ENCODE results near the gene PHYHD1. TPM values are rescaled to one million over a fixed set of nuclear protein-coding genes. Genes with fewer than 3 reads are reported as not detected.
A peak's percentile ranks its signal among the peaks of the same experiment; 100 is the strongest.
"Not testable (repeated sequence)": the region's sequence is repeated elsewhere in the genome, so short reads cannot be mapped to it uniquely, and the experiment has no call there.

PHYHD1 gene
- total RNA-seq, 1 donor from 2014 or later: 0.68 TPM

DNA sequence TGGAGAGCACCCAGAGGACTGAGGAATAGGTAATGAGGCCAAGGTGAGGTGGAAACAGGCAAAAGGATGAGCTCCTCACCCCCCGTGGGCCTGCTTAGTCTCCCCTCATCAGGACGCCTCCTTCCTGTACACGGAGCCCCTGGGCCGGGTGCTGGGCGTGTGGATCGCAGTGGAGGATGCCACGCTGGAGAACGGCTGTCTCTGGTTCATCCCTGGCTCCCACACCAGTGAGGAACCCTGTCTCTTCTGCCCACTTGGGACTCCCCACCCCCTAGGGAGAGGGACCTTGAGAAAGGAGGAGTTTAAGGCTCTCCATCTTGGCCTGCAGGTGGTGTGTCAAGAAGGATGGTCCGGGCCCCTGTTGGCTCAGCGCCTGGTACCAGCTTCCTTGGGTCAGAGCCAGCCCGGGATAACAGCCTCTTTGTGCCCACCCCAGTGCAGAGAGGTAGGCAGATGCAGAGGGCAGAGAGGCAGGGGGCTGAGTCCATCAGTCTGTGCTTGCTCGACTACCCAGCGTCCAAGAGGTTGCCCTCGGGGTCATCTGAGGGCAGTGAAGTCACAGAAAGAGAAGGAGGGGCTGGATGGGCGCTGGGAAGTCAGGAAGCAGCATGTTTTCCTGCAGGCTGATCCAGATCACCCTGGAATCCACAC, 19.6 kb downstream of the PHYHD1 start:
- Mint-ChIP-seq H3K4me3 (ENCODE audit: low read depth) (no peak overlapping the region), H3K27ac (no peak overlapping the region), H3K36me3 (ENCODE audit: low read depth) (peaks cover 6% of the 10 kb centered on the region), H3K27me3 (ENCODE audit: low read depth) (no peaks in the 10 kb centered on the region), H3K4me1 (ENCODE audit: low read depth) (no peaks in the 10 kb centered on the region), H3K9me3 (no peaks in the 10 kb centered on the region)
- intact Hi-C loops (cut with micrococcal nuclease): no loop called here
- DNase-seq (ENCODE audit: low spot score): no peak

DNA sequence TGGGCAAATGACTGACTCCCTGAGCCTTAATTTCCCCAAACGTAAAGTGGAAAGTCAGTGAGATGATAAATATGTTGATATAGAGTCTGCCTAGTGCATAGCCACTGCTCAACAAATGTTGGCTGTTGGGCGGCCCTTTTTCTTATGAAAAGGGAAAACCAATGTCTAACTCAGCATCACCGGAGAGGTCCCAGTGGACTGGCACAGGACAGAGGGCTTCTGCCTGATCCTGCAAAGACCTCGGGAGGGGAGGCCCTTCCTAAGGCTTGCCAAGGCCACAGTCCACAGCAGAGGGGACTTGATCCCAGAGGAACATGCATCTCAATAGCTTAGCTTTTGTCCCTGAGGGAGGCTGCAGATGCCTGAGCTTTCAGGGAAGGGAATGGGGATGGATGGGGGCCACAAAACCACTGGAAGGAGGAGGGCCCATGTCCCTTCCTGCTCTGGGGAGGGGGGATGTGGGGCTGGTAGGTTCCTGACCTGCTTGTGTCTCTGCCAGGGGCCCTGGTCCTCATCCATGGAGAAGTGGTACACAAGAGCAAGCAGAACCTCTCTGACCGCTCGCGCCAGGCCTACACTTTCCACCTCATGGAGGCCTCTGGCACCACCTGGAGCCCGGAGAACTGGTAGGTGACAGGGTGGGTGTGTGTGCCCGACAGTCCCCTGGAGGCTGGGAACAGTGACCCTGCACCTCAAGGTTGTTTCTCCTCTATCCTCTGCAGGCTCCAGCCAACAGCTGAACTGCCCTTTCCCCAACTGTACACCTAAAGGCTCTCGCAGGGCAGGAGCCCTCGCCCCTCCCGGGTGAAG, 20.4 kb downstream of the PHYHD1 start:
- Mint-ChIP-seq H3K9me3 (no peaks in the 10 kb centered on the region), H3K27ac (no peak overlapping the region), H3K4me1 (ENCODE audit: low read depth) (peaks cover 6% of the 10 kb centered on the region), H3K4me3 (ENCODE audit: low read depth) (no peak overlapping the region), H3K27me3 (ENCODE audit: low read depth) (no peaks in the 10 kb centered on the region), H3K36me3 (ENCODE audit: low read depth) (peaks cover 14% of the 10 kb centered on the region)
- intact Hi-C loops (cut with micrococcal nuclease): no loop called here
- DNase-seq (ENCODE audit: low spot score): no peak

DNA sequence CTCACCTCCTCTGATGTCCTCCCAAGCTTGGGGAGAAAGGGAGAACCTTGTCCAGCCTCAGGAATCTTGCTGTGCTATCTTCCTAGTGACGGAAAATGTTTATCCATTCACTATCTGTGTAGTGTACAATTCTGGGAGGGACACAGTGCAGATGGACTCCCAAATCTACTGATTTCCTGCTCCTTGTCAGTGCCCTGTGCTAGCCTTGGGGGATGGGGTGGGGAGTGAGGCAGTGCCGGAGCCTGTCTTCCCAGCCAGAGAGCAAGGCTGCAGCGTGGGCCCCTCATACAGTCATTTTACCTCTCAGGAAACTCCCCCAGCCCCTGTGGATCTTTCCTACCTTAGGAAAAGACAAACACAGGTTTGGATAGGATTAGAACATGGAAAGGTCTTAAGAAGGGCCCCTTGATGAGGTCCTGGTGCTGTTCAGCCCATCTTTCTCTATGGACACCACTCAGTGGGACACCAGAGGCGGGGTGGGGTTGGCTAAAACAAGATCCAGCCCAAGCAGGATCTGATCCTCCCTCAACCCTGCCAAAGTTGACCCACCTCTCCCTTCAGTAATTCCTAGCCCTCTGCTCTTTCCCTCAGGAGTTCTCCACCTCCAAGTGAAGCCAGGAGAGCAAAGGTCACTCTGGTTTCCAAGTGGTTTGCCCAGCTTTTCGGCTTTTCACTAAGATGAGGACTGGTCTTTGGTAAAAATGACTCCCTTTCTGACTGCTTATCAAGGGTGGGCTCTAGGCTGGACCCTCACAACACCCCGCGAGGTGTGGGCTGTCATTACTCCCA, 23.2 kb downstream of the PHYHD1 start:
- intact Hi-C loops (cut with micrococcal nuclease): no loop called here
- Mint-ChIP-seq H3K27me3 (ENCODE audit: low read depth) (no peaks in the 10 kb centered on the region), H3K9me3 (no peaks in the 10 kb centered on the region), H3K4me3 (ENCODE audit: low read depth) (no peak overlapping the region), H3K4me1 (ENCODE audit: low read depth) (peaks cover 17% of the 10 kb centered on the region), H3K27ac (no peak overlapping the region), H3K36me3 (ENCODE audit: low read depth) (peaks cover 31% of the 10 kb centered on the region)
- no peak for DNase-seq (ENCODE audit: low spot score)

DNA sequence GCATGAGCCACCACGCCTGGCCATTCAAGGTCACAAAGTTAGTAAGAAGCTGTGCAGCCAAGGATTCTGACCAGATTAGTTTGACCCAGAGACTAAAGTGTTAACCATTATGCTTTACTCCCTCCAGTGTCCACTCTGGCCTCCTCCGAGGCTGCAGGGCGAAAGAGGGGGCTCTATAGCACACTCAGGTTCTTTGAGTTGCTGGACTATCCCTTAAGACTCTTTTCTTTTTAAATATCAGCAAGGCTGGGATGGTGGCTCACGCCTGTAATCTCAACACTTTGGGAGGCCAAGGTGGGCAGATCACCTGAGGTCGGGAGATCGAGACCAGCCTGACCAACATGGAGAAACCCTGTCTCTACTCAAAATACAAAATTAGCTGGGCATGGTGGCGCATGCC, 24.2 kb downstream of the PHYHD1 start:
- DNase-seq (ENCODE audit: low spot score); H3K27me3 Mint-ChIP-seq (ENCODE audit: low read depth); H3K9me3 Mint-ChIP-seq; H3K27ac Mint-ChIP-seq; H3K4me3 Mint-ChIP-seq (ENCODE audit: low read depth): not testable (repeated sequence)
- Mint-ChIP-seq H3K4me1 (ENCODE audit: low read depth) (peaks cover 17% of the 10 kb centered on the region), H3K36me3 (ENCODE audit: low read depth) (peaks cover 38% of the 10 kb centered on the region)
- intact Hi-C loops (cut with micrococcal nuclease): loop anchor here (5.0 kb wide), 1 partner anchor 623 kb away; the partner anchor contains the start of genes COQ4 and TRUB2

DNA sequence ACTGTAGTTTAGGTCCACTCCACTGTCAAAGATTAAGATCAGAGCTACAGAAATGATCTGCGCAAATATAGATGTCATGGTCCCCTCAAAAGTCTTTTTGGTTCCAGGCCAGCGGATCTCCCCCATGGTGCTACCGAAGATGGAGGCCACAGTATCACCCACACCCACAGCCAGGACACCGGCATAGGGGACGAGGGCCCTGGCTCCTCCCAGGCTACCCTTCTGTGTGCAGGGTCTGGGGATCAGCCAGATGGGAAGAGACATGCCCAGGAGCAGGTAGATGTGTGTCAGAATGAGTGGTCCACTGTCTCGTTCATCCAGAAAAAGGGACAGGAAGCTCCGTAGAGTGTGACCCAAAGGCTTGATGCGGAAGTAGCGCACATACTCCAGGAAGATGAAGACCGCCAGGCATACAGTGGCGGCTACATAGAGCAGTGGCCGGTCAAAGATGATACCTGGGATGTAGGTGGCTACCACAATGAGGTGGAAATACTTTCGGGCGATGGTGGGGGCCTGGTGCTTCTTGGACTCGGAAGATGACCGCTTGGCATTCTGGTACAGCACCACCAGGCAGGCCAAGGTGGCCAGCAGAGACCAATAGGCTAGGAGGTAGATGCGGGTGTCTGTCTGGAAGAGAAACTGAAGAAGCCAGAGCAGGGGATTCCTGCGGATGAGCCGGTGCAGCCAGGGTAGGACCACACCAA, 25.2 kb downstream of the PHYHD1 start:
- H3K9me3 Mint-ChIP-seq: no peaks in the 10 kb centered on the region
- peak overlapping the region; percentile 98 for H3K27ac Mint-ChIP-seq
- peaks cover 18% of the 10 kb centered on the region for H3K4me1 Mint-ChIP-seq (ENCODE audit: low read depth)
- DNase-seq (ENCODE audit: low spot score): no peak
- H3K4me3 Mint-ChIP-seq (ENCODE audit: low read depth): peak overlapping the region; percentile 98
- no peaks in the 10 kb centered on the region for H3K27me3 Mint-ChIP-seq (ENCODE audit: low read depth)
- peaks cover 42% of the 10 kb centered on the region for H3K36me3 Mint-ChIP-seq (ENCODE audit: low read depth)
- intact Hi-C loops (cut with micrococcal nuclease): loop anchor here (2.0 to 5.0 kb wide), 4 partner anchors 43 to 624 kb away; partner anchors contain the start of genes COQ4, MIGA2 and TRUB2

DNA sequence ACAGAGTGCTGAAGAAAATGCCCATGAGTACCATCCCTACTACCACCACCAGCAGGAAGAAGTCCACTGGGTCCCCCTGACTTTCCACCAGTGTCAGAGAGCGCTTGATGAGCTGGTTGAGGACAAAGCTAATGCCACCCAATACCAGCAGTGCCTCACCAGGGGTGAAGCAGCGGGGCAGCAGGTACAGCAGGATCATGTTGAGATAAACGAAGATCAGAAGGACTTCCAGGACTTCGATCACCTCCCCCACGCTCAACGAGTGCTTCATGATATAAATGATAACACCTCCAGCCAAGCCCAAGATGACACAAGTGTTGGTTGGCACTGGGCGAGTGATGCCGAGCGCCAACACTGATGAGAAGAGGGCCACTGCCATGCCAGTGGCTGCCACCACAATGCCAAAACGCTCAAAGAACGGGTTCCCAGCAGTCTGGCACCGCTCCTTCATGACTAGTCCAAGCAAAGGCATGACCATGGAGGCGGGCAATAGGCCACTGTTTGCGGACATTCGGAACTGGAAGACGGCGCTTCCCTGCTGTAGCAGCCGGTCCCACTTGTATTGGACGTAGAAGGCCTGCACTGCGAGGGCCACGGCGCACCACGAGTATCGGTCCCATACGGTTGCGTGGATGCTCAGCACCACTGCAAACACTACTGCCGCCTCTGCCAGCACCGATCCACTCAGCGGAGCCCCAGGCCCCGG, 25.9 kb downstream of the PHYHD1 start:
- peaks cover 18% of the 10 kb centered on the region for H3K4me1 Mint-ChIP-seq (ENCODE audit: low read depth)
- peak; percentile 13 for DNase-seq (ENCODE audit: low spot score)
- no peaks in the 10 kb centered on the region for H3K27me3 Mint-ChIP-seq (ENCODE audit: low read depth)
- no peaks in the 10 kb centered on the region for H3K9me3 Mint-ChIP-seq
- H3K36me3 Mint-ChIP-seq (ENCODE audit: low read depth): peaks cover 49% of the 10 kb centered on the region
- peak overlapping the region; percentile 98 for H3K27ac Mint-ChIP-seq
- peak overlapping the region; percentile 98 for H3K4me3 Mint-ChIP-seq (ENCODE audit: low read depth)
- intact Hi-C loops (cut with micrococcal nuclease): loop anchor here (1.0 to 5.0 kb wide), 5 partner anchors 44 to 624 kb away; partner anchors contain the start of genes COQ4, LRRC8A, MIGA2 and TRUB2

DNA sequence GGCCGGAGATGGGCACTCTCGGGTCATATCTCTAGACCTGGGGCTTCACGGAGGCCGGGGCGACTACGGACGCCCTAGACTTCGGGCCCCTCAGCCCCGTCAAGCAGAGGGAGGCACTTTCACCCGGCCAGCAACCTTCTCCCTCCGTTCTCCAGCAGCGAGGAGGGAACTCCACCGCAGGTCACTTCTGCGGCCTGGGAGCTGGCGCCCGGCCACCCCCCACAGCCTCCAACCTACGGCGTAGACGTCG, 26.4 kb downstream of the PHYHD1 start:
- no peak for DNase-seq (ENCODE audit: low spot score)
- intact Hi-C loops (cut with micrococcal nuclease): loop anchor here (1.0 to 5.0 kb wide), 5 partner anchors 44 to 625 kb away; partner anchors contain the start of genes COQ4, LRRC8A, MIGA2 and TRUB2
- Mint-ChIP-seq H3K27ac (peak overlapping the region; percentile 98), H3K9me3 (no peaks in the 10 kb centered on the region), H3K27me3 (ENCODE audit: low read depth) (no peaks in the 10 kb centered on the region), H3K4me3 (ENCODE audit: low read depth) (peak overlapping the region; percentile 98), H3K36me3 (ENCODE audit: low read depth) (peaks cover 49% of the 10 kb centered on the region), H3K4me1 (ENCODE audit: low read depth) (peaks cover 18% of the 10 kb centered on the region)

DNA sequence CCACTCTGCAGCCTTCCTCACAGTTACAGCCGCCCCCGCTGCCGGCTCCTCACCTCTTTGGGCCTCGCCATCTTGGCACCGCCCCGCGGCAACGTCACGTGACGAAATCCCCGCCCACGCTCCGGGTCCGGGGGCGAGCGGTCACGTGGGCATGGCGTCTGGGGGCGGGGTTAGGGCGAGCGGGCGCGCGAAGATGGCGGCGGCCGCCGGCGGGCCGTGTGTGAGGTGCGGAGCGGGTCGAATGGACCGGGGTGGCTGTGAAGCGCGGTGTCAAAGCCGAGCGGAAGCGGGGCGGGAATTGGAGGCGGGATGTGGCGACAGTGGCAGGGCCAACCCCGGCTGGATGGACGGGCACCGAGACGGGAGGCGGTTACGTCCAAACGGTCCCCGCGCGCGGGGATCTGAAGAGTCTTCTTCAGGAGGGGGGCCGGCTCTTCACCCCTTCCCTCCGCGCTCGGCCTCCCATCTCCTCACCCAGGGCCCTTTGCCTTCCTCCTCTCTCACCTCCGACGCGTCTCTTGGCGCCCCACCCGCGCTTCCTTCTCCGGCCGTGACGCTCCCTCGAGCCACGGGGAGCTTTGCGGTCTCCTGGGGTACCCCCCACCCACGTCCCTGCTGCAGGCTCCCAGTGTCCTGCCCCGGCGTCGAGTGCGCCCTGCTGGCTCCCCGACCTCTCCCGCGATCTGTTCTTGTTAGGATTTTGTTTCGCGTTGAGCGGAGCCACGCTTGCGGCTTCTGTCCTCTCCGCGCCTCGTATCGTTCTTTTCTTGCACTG, 26.9 kb downstream of the PHYHD1 start, which contains the start of the genes DOLK and NUP188:
Gene DOLK, minus strand, starts transcription at position 77 of the 775 bp plus-strand sequence. CDS start 300 bp downstream, outside the sequence.
Gene NUP188, plus strand, starts transcription at position 173 of the 775 bp plus-strand sequence. Its CDS starts 21 bp downstream, at position 194.
- DNase-seq (ENCODE audit: low spot score): peak; percentile 99
- H3K4me3 Mint-ChIP-seq (ENCODE audit: low read depth): peak within 1 kb of the TSS; percentile 98
- peaks cover 18% of the 10 kb centered on the region for H3K4me1 Mint-ChIP-seq (ENCODE audit: low read depth)
- intact Hi-C loops (cut with micrococcal nuclease): loop anchor here (1.0 to 5.0 kb wide), 5 partner anchors 45 to 625 kb away; partner anchors contain the start of genes COQ4, LRRC8A, MIGA2 and TRUB2
- no peaks in the 10 kb centered on the region for H3K27me3 Mint-ChIP-seq (ENCODE audit: low read depth)
- peak within 1 kb of the TSS; percentile 98 for H3K27ac Mint-ChIP-seq
- H3K36me3 Mint-ChIP-seq (ENCODE audit: low read depth): peaks cover 53% of the 10 kb centered on the region
- H3K9me3 Mint-ChIP-seq: no peaks in the 10 kb centered on the region

DNA sequence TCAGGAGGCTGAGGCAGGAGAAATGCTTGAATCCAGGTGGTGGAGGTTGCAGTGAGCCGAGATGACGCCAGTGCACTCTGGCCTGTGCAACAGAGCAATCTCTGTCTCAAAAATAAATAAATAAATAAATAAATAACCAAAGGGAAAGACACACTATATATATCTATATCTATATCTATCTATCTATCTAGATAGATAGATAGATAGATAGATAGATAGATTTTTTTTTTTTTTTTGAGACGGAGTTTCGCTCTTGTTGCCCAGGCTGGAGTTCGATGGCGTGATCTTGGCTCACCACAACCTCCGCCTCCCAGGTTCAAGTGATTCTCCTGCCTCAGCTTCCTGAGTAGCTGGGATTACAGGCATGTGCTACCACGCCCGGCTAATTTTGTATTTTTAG, 40.6 kb downstream of the PHYHD1 start:
- H3K27me3 Mint-ChIP-seq (ENCODE audit: low read depth); intact Hi-C loops (cut with micrococcal nuclease); DNase-seq (ENCODE audit: low spot score); H3K4me1 Mint-ChIP-seq (ENCODE audit: low read depth); H3K4me3 Mint-ChIP-seq (ENCODE audit: low read depth); H3K9me3 Mint-ChIP-seq; H3K27ac Mint-ChIP-seq: not testable (repeated sequence)
- H3K36me3 Mint-ChIP-seq (ENCODE audit: low read depth): peaks cover 60% of the 10 kb centered on the region

DNA sequence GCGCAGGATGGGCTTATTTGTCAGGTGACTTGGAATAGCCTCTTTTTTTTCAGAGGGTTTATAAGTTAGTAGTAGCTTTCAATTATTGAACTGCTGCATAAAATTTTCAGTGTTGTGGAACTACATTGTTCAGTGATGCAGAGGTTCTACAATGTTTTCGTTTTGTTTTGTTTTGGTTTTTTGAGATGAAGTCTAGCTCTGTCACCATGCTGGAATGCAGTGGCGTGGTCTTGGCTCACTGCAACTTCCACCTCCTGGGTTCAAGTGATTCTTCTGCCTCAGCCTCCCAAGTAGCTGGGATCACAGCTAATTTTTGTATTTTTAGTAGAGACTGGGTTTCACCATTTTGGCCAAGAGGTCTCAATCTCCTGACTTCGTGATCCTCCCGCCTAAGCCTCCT, 48.7 kb downstream of the PHYHD1 start:
- Mint-ChIP-seq H3K27me3 (ENCODE audit: low read depth) (no peaks in the 10 kb centered on the region), H3K36me3 (ENCODE audit: low read depth) (peaks cover 63% of the 10 kb centered on the region), H3K4me1 (ENCODE audit: low read depth) (no peaks in the 10 kb centered on the region), H3K4me3 (ENCODE audit: low read depth) (no peak overlapping the region), H3K27ac (no peak overlapping the region), H3K9me3 (no peaks in the 10 kb centered on the region)
- DNase-seq (ENCODE audit: low spot score): no peak
- intact Hi-C loops (cut with micrococcal nuclease): no loop called here

DNA sequence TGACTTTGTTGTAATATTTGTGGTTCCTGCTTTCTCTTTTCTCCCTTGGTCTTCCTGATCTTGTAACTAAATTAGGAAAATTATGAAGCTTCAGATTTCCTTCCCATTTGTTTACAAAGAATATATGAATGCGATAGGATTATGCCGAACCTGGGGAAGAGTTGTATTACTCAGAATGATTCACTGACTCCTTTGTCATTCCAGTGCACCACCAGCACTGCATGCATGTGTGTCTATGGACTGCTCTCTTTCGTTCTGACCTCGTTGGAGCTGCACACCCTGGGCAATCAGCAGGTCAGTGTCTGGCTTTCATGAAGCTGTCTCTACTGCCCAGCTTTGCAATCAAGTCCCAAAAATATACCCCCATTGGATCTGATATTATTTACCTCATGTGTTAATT, 52.2 kb downstream of the PHYHD1 start:
- intact Hi-C loops (cut with micrococcal nuclease): no loop called here
- Mint-ChIP-seq H3K9me3 (no peaks in the 10 kb centered on the region), H3K4me3 (ENCODE audit: low read depth) (no peak overlapping the region), H3K36me3 (ENCODE audit: low read depth) (peaks cover 75% of the 10 kb centered on the region), H3K4me1 (ENCODE audit: low read depth) (no peaks in the 10 kb centered on the region), H3K27ac (no peak overlapping the region), H3K27me3 (ENCODE audit: low read depth) (no peaks in the 10 kb centered on the region)
- DNase-seq (ENCODE audit: low spot score): no peak
